ENCODE results near the gene GLIPR1.
A peak's percentile ranks its signal among the peaks of the same experiment; 100 is the strongest.

GLIPR1 gene

GRCh38 chr12:75476071-75476470, 4.5 kb upstream of the GLIPR1 start:
- no peak for TF ChIP-seq CTCF (IDR thresholded peaks at IDR 0.05; ENCODE audit: low read depth, low read length)
- no peak for TF ChIP-seq POLR2A (IDR thresholded peaks at IDR 0.05; ENCODE audit: extremely low read depth, insufficient read length)
- TF ChIP-seq, protein P1, sequence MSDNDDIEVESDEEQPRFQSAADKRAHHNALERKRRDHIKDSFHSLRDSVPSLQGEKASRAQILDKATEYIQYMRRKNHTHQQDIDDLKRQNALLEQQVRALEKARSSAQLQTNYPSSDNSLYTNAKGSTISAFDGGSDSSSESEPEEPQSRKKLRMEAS (IDR thresholded peaks at IDR 0.05; ENCODE audit: low read depth, low read length): no peak
- TF ChIP-seq MYC (IDR thresholded peaks at IDR 0.05; ENCODE audit: low read depth, low read length): no peak
- no peak for DNase-seq (ENCODE audit: low read depth)

GRCh38 chr12:75477137-75477536, 3.4 kb upstream of the GLIPR1 start:
- no peak overlapping the region for H3K4me3 ChIP-seq (ENCODE audit: low read depth, low read length)
- no peak for DNase-seq (ENCODE audit: low read depth)

More at GRCh38 chr12:75476071-75476470, 4.5 kb upstream of the GLIPR1 start:
- H3K4me3 ChIP-seq (ENCODE audit: low read depth, low read length): no peak overlapping the region

DNA sequence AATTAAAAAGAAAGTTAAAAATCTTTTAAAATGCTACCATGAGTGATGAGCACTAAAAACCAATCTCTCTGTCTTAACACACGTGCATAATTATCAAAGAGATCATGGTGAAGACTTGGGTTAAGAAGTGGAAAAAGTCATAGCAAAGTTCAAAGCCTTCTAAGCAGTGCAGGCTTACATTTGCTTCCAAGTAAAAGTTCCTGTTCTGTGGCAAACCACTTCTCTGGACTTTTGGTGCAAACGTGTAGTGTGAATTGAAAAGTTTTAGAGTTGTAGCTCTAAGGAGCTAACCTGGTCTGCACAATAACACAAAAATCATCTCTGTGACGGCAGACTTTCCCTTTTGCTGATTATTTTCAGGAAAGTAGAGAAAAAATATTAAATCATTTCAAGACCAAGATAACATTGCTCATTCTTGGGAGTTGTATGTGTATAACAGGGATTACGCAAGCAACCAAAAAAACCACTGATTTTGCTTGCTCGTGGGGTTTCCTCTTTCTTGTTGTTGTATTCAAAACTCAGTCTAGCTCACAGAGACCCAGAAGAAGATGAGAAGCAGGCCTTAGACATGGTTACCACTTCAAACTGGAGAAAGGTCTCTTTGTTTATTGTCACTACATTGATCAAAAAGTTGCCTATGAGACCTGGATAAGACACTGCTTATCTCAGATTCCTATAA, 2.3 kb upstream of the GLIPR1 start:
- H3K4me3 ChIP-seq (ENCODE audit: low read depth, low read length): peak overlapping the region; percentile 7
- DNase-seq (ENCODE audit: low read depth): peak; percentile 93
- TF ChIP-seq CTCF (IDR thresholded peaks at IDR 0.05; ENCODE audit: low read depth, low read length): no peak
- TF ChIP-seq, protein P1 (IDR thresholded peaks at IDR 0.05; ENCODE audit: low read depth, low read length): 0 out of 2 replicates have a peak, but pooled peaks have one; percentile 13
- TF ChIP-seq MYC (IDR thresholded peaks at IDR 0.05; ENCODE audit: low read depth, low read length): no peak; the same call in 1 of the 2 replicates
- TF ChIP-seq POLR2A (IDR thresholded peaks at IDR 0.05; ENCODE audit: extremely low read depth, insufficient read length): no peak

More at GRCh38 chr12:75477137-75477536, 3.4 kb upstream of the GLIPR1 start:
- TF ChIP-seq POLR2A (IDR thresholded peaks at IDR 0.05; ENCODE audit: extremely low read depth, insufficient read length) (no peak), CTCF (IDR thresholded peaks at IDR 0.05; ENCODE audit: low read depth, low read length) (no peak), MYC (IDR thresholded peaks at IDR 0.05; ENCODE audit: low read depth, low read length) (no peak)
- TF ChIP-seq, protein P1 (IDR thresholded peaks at IDR 0.05; ENCODE audit: low read depth, low read length): no peak

- peak; percentile 45 for DNase-seq (ENCODE audit: low read depth)
- H3K4me3 ChIP-seq (ENCODE audit: low read depth, low read length): peak overlapping the region; percentile 42
- TF ChIP-seq, protein P1 (IDR thresholded peaks at IDR 0.05; ENCODE audit: low read depth, low read length): no peak
- no peak for TF ChIP-seq POLR2A (IDR thresholded peaks at IDR 0.05; ENCODE audit: extremely low read depth, insufficient read length)
- no peak for TF ChIP-seq MYC (IDR thresholded peaks at IDR 0.05; ENCODE audit: low read depth, low read length)
- no peak for TF ChIP-seq CTCF (IDR thresholded peaks at IDR 0.05; ENCODE audit: low read depth, low read length)
These were observed 543 bp upstream of the GLIPR1 start for GRCh38 chr12:75479963-75480461.

- H3K4me3 ChIP-seq (ENCODE audit: low read depth, low read length): peak overlapping the region; percentile 75
- peak; percentile 73 for DNase-seq (ENCODE audit: low read depth)
- TF ChIP-seq POLR2A (IDR thresholded peaks at IDR 0.05; ENCODE audit: extremely low read depth, insufficient read length) (no peak), MYC (IDR thresholded peaks at IDR 0.05; ENCODE audit: low read depth, low read length) (peak; percentile 28; the same call in 1 of the 2 replicates), CTCF (IDR thresholded peaks at IDR 0.05; ENCODE audit: low read depth, low read length) (no peak)
- TF ChIP-seq, protein P1 (IDR thresholded peaks at IDR 0.05; ENCODE audit: low read depth, low read length): no peak
These were observed 604 bp downstream of the GLIPR1 start for GRCh38 chr12:75481013-75481705.
